AG09309 (cell line): Measurements from ENCODE around the gene SLC35B1.

ENCODE experiments used
- DNase-seq: peaks from one replicate; pipeline ENCODE4 v3.0.0-alpha.2; 2010; ENCODE audit warnings: low read depth
- H3K4me3 ChIP-seq: 2 replicates; pipeline ENCODE4 v1.5.1; 2011; ENCODE audit warnings: mild to moderate bottlenecking, low read depth, low read length, moderate library complexity; ENCODE audit not compliant: control insufficient read depth
- TF ChIP-seq, protein P1 (sequence below): IDR thresholded peaks from 2 replicates; pipeline ENCODE4 v1.5.1; 2011; ENCODE audit warnings: mild to moderate bottlenecking, low read depth, low read length, inconsistent platforms; ENCODE audit not compliant: insufficient read depth, control insufficient read depth; ENCODE audit errors: missing control alignments

The SLC35B1 gene

DNA sequence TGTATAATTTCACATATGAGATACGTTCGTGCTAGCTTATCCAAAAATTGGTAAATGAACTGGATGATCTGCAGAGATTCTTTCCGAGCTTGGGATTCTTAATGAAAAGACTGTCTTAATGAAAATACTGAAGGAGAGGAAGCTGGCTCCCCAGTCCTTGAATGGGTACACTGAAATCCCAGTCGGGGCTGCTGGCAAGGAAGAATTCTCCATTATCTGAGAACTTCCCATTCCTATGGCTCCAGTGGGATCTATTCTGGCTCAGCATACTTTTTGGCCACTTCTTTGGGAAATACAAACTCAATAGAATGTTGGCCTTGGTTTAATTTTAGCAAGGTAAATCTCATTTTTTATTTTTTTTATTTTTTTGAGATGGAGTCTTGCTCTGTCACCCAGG lies 23.7 kb upstream of the SLC35B1 start:
- TF ChIP-seq, protein P1, sequence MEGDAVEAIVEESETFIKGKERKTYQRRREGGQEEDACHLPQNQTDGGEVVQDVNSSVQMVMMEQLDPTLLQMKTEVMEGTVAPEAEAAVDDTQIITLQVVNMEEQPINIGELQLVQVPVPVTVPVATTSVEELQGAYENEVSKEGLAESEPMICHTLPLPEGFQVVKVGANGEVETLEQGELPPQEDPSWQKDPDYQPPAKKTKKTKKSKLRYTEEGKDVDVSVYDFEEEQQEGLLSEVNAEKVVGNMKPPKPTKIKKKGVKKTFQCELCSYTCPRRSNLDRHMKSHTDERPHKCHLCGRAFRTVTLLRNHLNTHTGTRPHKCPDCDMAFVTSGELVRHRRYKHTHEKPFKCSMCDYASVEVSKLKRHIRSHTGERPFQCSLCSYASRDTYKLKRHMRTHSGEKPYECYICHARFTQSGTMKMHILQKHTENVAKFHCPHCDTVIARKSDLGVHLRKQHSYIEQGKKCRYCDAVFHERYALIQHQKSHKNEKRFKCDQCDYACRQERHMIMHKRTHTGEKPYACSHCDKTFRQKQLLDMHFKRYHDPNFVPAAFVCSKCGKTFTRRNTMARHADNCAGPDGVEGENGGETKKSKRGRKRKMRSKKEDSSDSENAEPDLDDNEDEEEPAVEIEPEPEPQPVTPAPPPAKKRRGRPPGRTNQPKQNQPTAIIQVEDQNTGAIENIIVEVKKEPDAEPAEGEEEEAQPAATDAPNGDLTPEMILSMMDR, result no peak
- no peak for DNase-seq
- H3K4me3 ChIP-seq, result no peak overlapping the region

DNA sequence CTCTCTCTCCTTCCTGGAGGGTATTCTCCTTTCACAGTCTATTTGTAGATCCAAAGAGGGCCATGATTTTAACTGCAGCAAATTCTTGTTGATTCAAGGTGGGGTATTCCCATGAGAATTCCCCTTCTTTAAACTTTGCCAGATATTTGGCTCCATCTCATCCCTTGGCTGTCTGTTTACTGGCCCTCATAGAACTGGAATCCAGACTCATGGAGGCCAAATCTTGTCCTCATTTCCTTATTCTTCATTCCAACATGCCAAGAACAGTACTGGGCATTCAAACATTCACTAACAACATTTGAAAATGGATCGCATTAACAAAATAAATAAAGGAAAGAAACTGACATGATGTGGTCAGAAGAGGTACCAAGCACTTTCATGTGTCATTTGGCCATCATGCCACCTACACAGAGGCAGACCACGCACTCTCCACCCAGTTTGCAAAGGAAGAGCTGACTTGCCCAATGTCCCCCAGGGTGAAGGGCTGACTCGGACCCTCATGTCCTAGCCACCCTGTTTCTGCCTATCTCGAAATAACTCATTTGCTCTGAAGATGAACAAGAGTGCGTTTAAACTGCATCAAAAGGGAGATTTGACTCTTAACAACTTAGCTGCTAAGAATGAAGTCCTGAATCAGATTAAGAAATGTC lies 23.1 kb upstream of the SLC35B1 start:
- TF ChIP-seq, protein P1, result no peak

DNA sequence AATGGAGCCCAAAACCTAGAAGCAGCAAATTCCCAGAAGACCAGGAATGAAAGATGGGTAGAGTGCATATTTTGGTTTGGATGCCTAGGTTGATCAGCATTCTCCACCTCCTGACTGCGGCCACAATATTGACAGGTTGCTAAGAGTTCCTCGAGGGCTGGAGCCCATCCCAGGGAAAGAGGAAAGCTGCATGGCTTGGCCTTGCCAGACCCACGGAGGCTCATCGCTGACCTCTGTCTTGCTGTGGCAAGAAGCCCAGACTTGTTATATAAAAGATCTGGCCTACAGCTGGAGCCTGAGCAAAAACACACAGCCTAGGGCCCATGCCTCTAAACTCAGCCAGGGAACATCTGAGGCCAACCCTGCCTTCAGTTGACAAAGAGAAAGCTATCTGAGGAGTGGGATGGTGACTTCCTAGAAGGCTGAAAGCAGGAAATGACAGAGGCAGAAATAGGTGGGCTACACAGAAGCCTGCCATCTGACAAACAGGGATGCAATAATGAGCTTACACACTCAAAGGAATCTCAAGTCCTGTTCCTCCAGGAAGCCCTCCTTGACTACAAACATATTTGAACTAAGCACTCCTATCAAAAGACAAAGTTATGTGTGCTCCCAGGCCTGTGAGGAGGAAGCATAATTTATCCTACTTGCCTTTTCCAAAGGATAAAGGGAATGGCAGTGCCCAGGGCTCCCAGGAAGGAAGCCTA lies 22.5 kb upstream of the SLC35B1 start:
- TF ChIP-seq, protein P1, result no peak
- H3K4me3 ChIP-seq, result no peak overlapping the region
- DNase-seq, result peak; percentile 67

More for the DNA sequence above, 23.1 kb upstream of the SLC35B1 start:
- no peak overlapping the region for H3K4me3 ChIP-seq
- no peak for DNase-seq

DNA sequence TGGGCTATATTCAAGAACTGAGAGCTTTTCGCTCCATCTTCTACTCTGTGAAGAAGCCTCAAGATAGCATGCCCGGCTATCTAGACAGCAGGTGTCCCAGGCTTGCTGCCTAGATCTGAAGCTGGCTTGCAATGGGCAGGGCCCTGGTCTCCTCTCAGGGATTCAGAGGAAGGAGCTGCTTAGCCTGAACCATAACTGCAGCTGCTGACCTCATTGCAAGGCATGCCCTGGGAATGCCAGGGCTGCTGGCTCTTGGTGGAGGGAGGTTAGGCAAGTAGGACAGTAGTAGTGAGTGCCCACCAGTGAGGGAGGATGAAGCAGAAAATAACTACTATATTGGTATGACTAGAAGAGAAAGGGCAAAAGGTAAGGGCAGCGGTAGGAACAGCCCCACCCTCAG lies 21.3 kb upstream of the SLC35B1 start:
- TF ChIP-seq, protein P1, result no peak
- DNase-seq, result no peak
- H3K4me3 ChIP-seq, result no peak overlapping the region

DNA sequence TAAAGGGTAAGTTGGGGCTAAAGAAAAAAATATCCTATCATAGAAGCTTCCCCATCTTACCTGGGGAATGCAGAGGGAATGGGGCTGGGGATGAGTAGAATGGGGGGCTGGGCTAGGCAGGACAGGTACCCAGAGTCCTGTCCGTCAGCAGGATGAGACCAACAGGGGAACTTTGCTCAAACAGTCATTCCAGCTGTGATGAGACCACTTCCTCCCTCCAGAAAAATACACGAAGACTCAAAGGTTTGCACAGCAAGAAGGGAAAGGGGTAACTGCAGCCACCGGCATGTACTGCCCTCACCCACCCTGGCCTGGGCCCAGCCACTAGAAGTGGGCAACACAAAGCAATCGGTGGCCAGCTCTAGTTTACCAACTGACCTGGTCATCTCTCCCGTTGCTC lies 20.7 kb upstream of the SLC35B1 start:
- no peak overlapping the region for H3K4me3 ChIP-seq
- TF ChIP-seq, protein P1, result no peak
- DNase-seq, result no peak

DNA sequence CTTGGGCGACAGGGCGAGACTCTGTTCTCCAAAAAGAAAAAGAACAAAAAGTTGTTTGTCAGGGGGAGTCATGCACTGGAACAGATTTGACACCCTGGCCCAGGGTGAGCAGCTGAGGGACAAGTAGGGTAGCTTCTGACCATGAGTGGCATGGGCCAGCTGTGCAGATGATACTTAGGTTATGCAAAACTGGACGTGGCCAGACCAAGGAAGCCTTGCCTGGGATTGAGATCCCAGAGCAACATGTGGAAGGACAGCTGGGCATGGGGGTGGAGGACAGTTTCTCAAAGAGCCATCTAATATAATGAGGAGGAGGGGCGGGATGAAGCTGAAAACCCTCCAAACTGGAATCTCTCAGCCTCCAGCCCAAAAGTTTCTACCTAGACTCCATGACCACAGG lies 19.6 kb upstream of the SLC35B1 start:
- TF ChIP-seq, protein P1, result no peak
- no peak overlapping the region for H3K4me3 ChIP-seq
- DNase-seq, result no peak
